ENCODE measurements around the gene FRMD1.

DNA sequence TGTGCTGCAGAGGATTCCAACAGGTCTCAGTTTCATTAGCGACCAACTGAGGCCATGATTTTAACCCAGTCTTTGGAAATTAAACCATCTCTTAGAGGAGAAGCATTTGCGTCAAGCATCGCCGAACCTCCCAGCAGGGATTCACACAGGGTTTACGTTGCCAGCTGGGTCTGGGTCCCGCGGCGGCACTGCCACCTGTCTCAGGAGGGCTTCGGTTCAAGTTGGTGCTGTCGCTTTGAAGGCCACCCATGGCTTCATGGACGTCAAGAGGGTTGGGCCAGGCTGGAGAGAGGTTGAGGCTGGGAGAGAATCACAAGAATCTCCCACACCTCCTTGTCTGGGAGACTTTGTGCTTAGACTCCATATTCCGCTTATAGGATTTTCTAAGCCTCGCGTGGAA is 43.0 kb upstream of the FRMD1 start:
- TF ChIP-seq POLR2AphosphoS5 (IDR thresholded peaks at IDR 0.05; ENCODE audit: low read depth, low read length) (no peak), TAF1 (IDR thresholded peaks at IDR 0.05; ENCODE audit: borderline replicate concordance, insufficient read depth, low read length) (no peak)

All from PFSK-1 (cell line).